Spinal cord (tissue), 10 donors: Measurements from ENCODE around the gene DNAAF2. TPM values are rescaled to one million over a fixed set of nuclear protein-coding genes. Genes with fewer than 3 reads are reported as not detected.
"Not testable (repeated sequence)": the region's sequence is repeated elsewhere in the genome, so short reads cannot be mapped to it uniquely, and the experiment has no call there.

ENCODE experiments used
- DNase-seq, 6 donors: peaks; one replicate each; pipeline versions ENCODE4 v3.0.0 to v3.0.0-alpha.2; 2013 to 2015; ENCODE audit warnings: low spot score in 6 of 6, low read depth in 4 of 6
- H3K27ac ChIP-seq: one replicate; pipeline ENCODE4 v1.5.1; 2013; ENCODE audit warnings: low read depth, low read length, control low read depth
- H3K27me3 ChIP-seq: one replicate; pipeline ENCODE4 v1.6.1; 2013; ENCODE audit warnings: low read length; ENCODE audit not compliant: control insufficient read depth, insufficient read depth
- H3K36me3 ChIP-seq: one replicate; pipeline ENCODE4 v1.6.1; 2013; ENCODE audit warnings: low read length; ENCODE audit not compliant: control insufficient read depth, insufficient read depth
- H3K4me1 ChIP-seq: one replicate; pipeline ENCODE4 v1.6.1; 2013; ENCODE audit warnings: low read length; ENCODE audit not compliant: control insufficient read depth, insufficient read depth
- H3K4me3 ChIP-seq: one replicate; pipeline ENCODE4 v1.5.1; 2013; ENCODE audit warnings: low read depth, low read length, control low read depth
- H3K9me3 ChIP-seq: one replicate; pipeline ENCODE4 v1.6.1; 2013; ENCODE audit warnings: low read length; ENCODE audit not compliant: control insufficient read depth, insufficient read depth
- WGBS: methylation state at CpG from one replicate; pipeline ENCODE4 v1.1.5; 2013; ENCODE audit warnings: missing lambda C conversion rate; ENCODE audit not compliant: insufficient coverage; 5-methylcytosine and 5-hydroxymethylcytosine counted together
- long read RNA-seq, 4 donors: transcript quantifications; one replicate each; lab custom pipeline, GENCODE V29; 2026
- polyA plus RNA-seq, 2 donors: library from polyadenylated mRNA; unstranded; fragments of 120-200 nt; gene quantifications; one replicate each; pipeline ENCODE4 v1.2.1, GENCODE V29; 2013; ENCODE audit not compliant: insufficient read length in 2 of 2
- total RNA-seq, 2 donors: library from RNA; depleted of rRNA in 1 of 2; stranded (reverse); fragments of 120-200 nt in 1 of 2; fragments of >200 nt in 1 of 2; gene quantifications; one replicate each; pipeline versions ENCODE4 v1.2.3 to v1.2.4, GENCODE V29; 2013 to 2014
- donor health status: healthy.

Gene DNAAF2
- total RNA-seq (10 to 100 TPM in 1 of 2 donors, 1 to 10 TPM in 1; 9.0 to 12.2 TPM), polyA plus RNA-seq (10 to 100 TPM; 13.3 to 13.6 TPM)
- long read RNA-seq, donor 1, transcript DNAAF2-201 (3 exons, 2,963 nt), result major isoform, 7 of 24 reads
- long read RNA-seq, donor 1, transcript DNAAF2-202 (2 exons, 2,819 nt), result minor isoform, 5 of 24 reads
- long read RNA-seq, donor 1, partial matches to known transcripts, result 12 of 24 reads
- long read RNA-seq, donor 1, other reads (novel, unspliced or antisense), result 0 of 24 reads
- long read RNA-seq, donor 2, partial matches to known transcripts, result 0 of 5 reads
- long read RNA-seq, donor 2, other reads (novel, unspliced or antisense), result 0 of 5 reads
- long read RNA-seq, donor 3, transcript DNAAF2-201 (3 exons, 2,963 nt), result major isoform, 6 of 7 reads
- long read RNA-seq, donor 3, partial matches to known transcripts, result 0 of 7 reads
- long read RNA-seq, donor 3, other reads (novel, unspliced or antisense), result 0 of 7 reads
- long read RNA-seq, donor 4, transcript DNAAF2-202 (2 exons, 2,819 nt), result minor isoform, 5 of 16 reads
- long read RNA-seq, donor 4, transcript DNAAF2-201 (3 exons, 2,963 nt), result major isoform, 11 of 16 reads
- long read RNA-seq, donor 4, partial matches to known transcripts, result 0 of 16 reads
- long read RNA-seq, donor 4, other reads (novel, unspliced or antisense), result 0 of 16 reads

GRCh38 chr14:49634547-49635334 lies at the start of gene DNAAF2:
Gene DNAAF2 (minus strand): TSS chr14:49635244. CDS start chr14:49635149, 95 bp downstream.
- Histone ChIP-seq H3K4me1 (peaks cover 29% of the 10 kb centered on the region), H3K4me3 (peak within 1 kb of the TSS; percentile 89), H3K27ac (peak within 1 kb of the TSS; percentile 97), H3K36me3 (peaks cover 9% of the 10 kb centered on the region), H3K27me3 (no peaks in the 10 kb centered on the region), H3K9me3 (no peaks in the 10 kb centered on the region)
- peak; percentile 36 to 89 (median 50) for DNase-seq
- under 1% methylated on average over 77 of the region's 80 CpGs for WGBS

GRCh38 chr14:49679271-49679670 lies 44.2 kb upstream of the DNAAF2 start:
- no CpG with 5 or more reads among the region's 2 CpGs for WGBS
- H3K4me3 ChIP-seq, result no peak overlapping the region
- H3K36me3 ChIP-seq, result peaks cover 3% of the 10 kb centered on the region
- no peaks in the 10 kb centered on the region for H3K4me1 ChIP-seq
- no peak overlapping the region for H3K27ac ChIP-seq
- no peak for DNase-seq
- no peaks in the 10 kb centered on the region for H3K9me3 ChIP-seq
- H3K27me3 ChIP-seq, result no peaks in the 10 kb centered on the region

DNA sequence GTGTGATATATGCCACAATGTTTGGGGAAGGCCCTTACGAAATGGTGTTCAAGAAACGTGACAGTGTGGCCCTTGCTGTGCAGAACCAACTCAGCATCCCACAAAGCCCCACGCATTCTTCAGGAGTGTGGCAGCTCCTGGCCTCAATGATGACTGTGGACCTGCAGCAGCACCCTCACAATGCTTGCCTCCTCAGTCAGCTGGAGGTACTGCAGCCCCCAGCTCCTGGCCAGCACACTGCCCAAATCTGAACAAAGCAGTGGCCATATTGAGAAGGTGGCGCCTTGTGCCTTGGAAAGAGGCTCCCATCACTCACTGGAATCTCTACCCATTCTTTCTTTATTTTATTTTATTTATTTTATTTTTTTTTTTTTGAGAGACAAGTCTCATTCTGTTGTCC lies 42.6 kb upstream of the DNAAF2 start:
- no peak overlapping the region for H3K27ac ChIP-seq

DNA sequence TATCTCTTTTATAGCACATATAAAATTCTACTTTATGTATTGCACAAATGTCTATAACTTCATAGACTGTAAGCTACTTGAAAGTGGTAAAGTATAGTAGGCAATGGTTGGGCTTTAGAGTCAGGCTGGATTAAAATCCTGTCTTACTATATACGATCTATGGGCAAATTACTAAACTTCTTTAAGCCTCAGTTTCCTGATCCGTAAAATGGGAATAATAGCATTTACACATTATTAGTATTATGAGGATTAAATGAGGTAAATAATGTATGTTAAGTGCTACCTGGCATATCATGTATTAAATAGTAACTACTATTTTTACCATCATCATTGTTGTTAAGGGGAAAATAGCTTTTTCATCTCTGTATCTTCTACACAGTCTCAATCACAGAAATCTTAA lies 38.5 kb upstream of the DNAAF2 start:
- Histone ChIP-seq H3K9me3 (no peaks in the 10 kb centered on the region), H3K27ac (no peak overlapping the region), H3K4me3 (no peak overlapping the region), H3K27me3 (no peaks in the 10 kb centered on the region), H3K36me3 (no peaks in the 10 kb centered on the region), H3K4me1 (no peaks in the 10 kb centered on the region)
- WGBS, result no CpG with 5 or more reads among the region's 2 CpGs
- DNase-seq, result no peak

More for the DNA sequence above, 42.6 kb upstream of the DNAAF2 start:
- WGBS, result 87% methylated on average over 3 of the region's 4 CpGs
- Histone ChIP-seq H3K9me3 (no peaks in the 10 kb centered on the region), H3K4me3 (no peak overlapping the region), H3K36me3 (peaks cover 3% of the 10 kb centered on the region), H3K4me1 (no peaks in the 10 kb centered on the region), H3K27me3 (no peaks in the 10 kb centered on the region)
- no peak for DNase-seq

DNA sequence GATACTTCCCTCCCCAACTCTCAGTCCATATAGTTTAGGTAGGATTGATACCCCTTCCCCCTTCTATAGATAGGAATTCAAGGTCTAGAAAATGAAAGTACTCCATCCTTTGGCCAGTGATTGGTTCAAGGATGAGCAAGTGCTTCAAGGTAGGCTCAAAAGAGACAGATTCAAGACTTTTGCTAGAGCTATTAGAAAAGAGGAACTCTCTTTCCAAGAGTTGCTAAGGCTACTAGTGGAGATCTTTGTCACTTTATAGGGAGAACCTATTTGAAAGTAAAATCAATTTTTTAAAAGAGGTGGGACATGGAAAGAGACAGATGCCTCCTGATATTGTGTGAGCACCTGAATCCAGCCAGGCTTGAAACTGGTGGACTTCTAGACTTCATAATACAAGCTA lies 35.4 kb upstream of the DNAAF2 start:
- DNase-seq, result no peak
- Histone ChIP-seq H3K36me3 (no peaks in the 10 kb centered on the region), H3K9me3 (no peaks in the 10 kb centered on the region), H3K27me3 (no peaks in the 10 kb centered on the region), H3K4me1 (no peaks in the 10 kb centered on the region), H3K4me3 (no peak overlapping the region), H3K27ac (no peak overlapping the region)

DNA sequence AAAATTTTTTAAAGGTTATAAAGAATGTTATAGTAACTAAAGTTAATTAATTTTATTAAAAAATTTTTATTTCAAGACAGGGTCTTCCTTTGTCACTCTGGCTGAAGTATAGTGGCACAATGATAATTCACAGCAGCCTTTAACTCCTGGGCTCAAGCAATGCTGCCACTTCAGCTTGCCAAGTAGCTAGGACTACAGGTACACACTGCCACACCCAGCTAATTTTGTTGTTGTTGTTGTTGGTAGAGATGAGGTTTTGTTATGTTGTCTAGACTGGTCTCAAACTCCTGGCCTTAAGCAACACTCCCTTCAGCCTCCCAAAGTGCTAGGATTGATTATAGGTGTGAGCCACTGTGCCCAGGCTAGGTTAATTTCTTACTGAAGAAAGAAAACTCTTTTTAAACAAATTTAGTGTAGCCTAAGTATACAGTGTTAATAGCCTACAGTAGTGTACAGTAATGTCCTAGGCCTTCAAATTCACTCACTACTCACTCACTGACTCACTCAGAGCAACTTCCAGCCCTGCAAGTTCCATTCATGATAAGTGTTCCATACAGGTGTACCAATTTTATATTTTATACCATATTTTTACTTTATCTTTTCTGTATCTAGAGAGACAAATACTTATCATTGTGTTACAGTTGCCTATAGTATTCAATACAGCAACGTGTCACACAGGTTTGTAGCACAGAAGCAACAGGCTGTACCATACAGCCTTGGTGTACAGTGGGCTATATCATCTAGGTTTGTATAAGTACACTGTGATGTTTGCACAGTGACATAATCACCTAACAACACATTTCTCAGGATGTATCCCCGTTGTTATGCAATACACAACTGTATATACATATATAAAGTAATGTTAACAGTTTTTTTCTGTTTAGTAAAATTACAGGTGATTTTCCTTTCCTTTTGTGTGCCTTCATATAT lies 24.7 kb upstream of the DNAAF2 start:
- WGBS, result no CpG with 5 or more reads among the region's 2 CpGs
- Histone ChIP-seq H3K4me3 (no peak overlapping the region), H3K36me3 (no peaks in the 10 kb centered on the region)

GRCh38 chr14:49657500-49657899 lies 22.5 kb upstream of the DNAAF2 start:
- H3K36me3 ChIP-seq, H3K27me3 ChIP-seq, H3K9me3 ChIP-seq, H3K27ac ChIP-seq, H3K4me1 ChIP-seq, H3K4me3 ChIP-seq, DNase-seq: not testable (repeated sequence)
- WGBS, result 100% methylated on average over 2 of the region's 6 CpGs

More for the DNA sequence above, 24.7 kb upstream of the DNAAF2 start:
- no peak for DNase-seq
- Histone ChIP-seq H3K9me3 (no peaks in the 10 kb centered on the region), H3K27me3 (no peaks in the 10 kb centered on the region), H3K4me1 (no peaks in the 10 kb centered on the region), H3K27ac (no peak overlapping the region)

DNA sequence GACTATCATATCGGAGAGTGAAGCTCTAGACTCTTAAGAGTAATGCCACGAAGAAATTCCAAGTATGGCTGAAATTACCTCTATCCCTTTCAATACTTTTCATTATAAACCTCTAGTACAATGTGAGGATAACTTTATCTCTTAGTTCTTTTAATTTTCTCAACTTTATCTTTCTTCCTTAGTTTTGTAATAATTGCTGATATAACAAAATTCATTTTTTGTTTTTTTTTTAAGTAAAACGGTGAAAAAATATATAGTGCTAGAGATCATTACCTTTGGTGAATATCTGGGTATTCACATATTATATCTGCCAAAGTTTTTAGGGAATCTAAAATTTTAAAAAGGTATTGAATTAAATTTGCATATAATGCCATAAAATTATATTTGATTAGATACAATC lies 19.5 kb upstream of the DNAAF2 start:
- no CpG with 5 or more reads among the region's 3 CpGs for WGBS
- H3K4me3 ChIP-seq, result no peak overlapping the region
- H3K9me3 ChIP-seq, result no peaks in the 10 kb centered on the region
- no peaks in the 10 kb centered on the region for H3K36me3 ChIP-seq
- no peaks in the 10 kb centered on the region for H3K4me1 ChIP-seq
- no peak overlapping the region for H3K27ac ChIP-seq
- no peak for DNase-seq
- H3K27me3 ChIP-seq, result no peaks in the 10 kb centered on the region

DNA sequence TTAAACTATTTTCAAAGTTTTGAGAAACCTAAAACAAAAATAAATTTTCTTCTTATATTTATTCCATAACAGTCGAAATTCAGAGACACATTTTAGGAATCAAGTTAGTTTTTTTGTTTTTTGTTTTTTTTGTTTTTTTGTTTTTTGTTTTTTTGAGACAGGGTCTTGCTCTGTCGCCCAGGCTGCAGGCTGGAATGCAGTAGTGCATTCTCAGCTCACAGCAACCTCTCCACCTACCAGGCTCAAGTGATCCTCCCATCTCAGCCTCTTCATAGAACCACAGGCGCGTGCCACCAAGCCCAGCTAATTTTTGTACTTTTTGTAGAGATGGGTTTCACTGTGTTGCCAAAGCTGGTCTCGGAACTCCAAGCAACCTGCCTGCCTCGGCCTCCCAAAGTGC lies 18.5 kb upstream of the DNAAF2 start:
- H3K27me3 ChIP-seq, result no peaks in the 10 kb centered on the region
- no peak overlapping the region for H3K4me3 ChIP-seq
- H3K9me3 ChIP-seq, result no peaks in the 10 kb centered on the region
- H3K27ac ChIP-seq, result no peak overlapping the region
- H3K36me3 ChIP-seq, result no peaks in the 10 kb centered on the region
- no CpG with 5 or more reads among the region's 6 CpGs for WGBS
- H3K4me1 ChIP-seq, result no peaks in the 10 kb centered on the region
- no peak for DNase-seq
